DMS53 treated with DMSO at 0.1 percent for 48 hours (cell line): ENCODE measurements around the gene LYPLA2.
"Not testable (repeated sequence)": the region's sequence is repeated elsewhere in the genome, so short reads cannot be mapped to it uniquely, and the experiment has no call there.

Experiments
- DNase-seq: peaks from one replicate; lab custom pipeline; 2025; ENCODE audit not compliant: unreplicated experiment; lab: John Stamatoyannopoulos, UW

The LYPLA2 gene

GRCh38 chr1:23777979-23778814 lies 12.7 kb upstream of the LYPLA2 start, which contains the start of gene PITHD1:
Gene PITHD1 (plus strand): TSS chr1:23778418. CDS start chr1:23778516, 98 bp downstream.
- DNase-seq, result peak; percentile 70

GRCh38 chr1:23779826-23780371 lies 11.0 kb upstream of the LYPLA2 start:
- peak; percentile 53 for DNase-seq

GRCh38 chr1:23783141-23783540 lies 7.8 kb upstream of the LYPLA2 start:
- not testable (repeated sequence) for DNase-seq

GRCh38 chr1:23784846-23785245 lies 6.1 kb upstream of the LYPLA2 start:
- DNase-seq, result no peak

- no peak for DNase-seq
These were observed 3.2 kb upstream of the LYPLA2 start for GRCh38 chr1:23787701-23788100.

- DNase-seq, result no peak
These were observed 2.2 kb upstream of the LYPLA2 start for GRCh38 chr1:23788695-23789094.

GRCh38 chr1:23791516-23792047 lies 637 bp downstream of the LYPLA2 start:
- peak; percentile 21 for DNase-seq

GRCh38 chr1:23792151-23792945 lies 1.4 kb downstream of the LYPLA2 start:
- no peak for DNase-seq

- peak; percentile 8 for DNase-seq
These were observed 2.3 kb downstream of the LYPLA2 start for GRCh38 chr1:23793018-23793781.

- no peak for DNase-seq
These were observed 3.2 kb downstream of the LYPLA2 start for GRCh38 chr1:23793861-23794731.

GRCh38 chr1:23794732-23795182 lies 3.8 kb downstream of the LYPLA2 start:
- DNase-seq, result not testable (repeated sequence)

- DNase-seq, result no peak
These were observed 4.9 kb downstream of the LYPLA2 start for GRCh38 chr1:23795676-23796465.

GRCh38 chr1:23796466-23797271 lies 5.7 kb downstream of the LYPLA2 start:
- DNase-seq, result no peak

GRCh38 chr1:23797478-23798448 lies 6.8 kb downstream of the LYPLA2 start:
- no peak for DNase-seq

GRCh38 chr1:23798662-23799142 lies 7.8 kb downstream of the LYPLA2 start:
- DNase-seq, result no peak

- no peak for DNase-seq
These were observed 8.3 kb downstream of the LYPLA2 start for GRCh38 chr1:23799255-23799569.
